ENCODE data around the gene PCDHGA9. TPM values are rescaled to one million over a fixed set of nuclear protein-coding genes. Genes with fewer than 3 reads are reported as not detected.
"Not testable (repeated sequence)": the region's sequence is repeated elsewhere in the genome, so short reads cannot be mapped to it uniquely, and the experiment has no call there.

Gene PCDHGA9
- total RNA-seq, 4 donors from 2014 or later, result 3.8 to 5.5 (median 5.1) TPM

DNA sequence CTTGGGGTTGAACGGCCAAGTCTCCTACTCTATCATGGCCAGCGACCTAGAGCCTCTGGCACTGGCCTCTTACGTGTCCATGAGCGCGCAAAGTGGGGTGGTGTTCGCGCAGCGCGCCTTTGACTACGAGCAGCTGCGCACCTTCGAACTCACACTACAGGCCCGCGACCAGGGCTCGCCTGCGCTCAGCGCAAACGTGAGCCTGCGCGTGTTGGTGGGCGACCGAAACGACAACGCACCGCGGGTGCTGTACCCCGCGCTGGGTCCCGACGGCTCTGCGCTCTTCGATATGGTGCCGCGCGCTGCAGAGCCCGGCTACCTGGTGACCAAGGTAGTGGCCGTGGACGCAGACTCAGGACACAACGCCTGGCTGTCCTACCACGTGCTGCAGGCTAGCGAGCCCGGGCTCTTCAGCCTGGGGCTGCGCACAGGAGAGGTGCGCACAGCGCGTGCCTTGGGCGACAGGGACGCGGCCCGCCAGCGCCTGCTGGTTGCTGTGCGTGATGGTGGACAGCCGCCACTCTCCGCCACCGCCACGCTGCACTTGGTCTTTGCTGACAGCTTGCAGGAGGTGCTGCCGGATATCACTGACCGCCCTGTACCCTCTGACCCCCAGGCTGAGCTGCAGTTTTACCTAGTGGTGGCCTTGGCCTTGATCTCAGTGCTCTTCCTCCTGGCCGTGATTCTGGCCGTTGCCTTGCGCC is 2.9 kb upstream of the PCDHGA9 start:
- H3K27ac ChIP-seq, result no peak overlapping the region
- no peak for TF ChIP-seq POLR2A (IDR thresholded peaks at IDR 0.05)
- TF ChIP-seq, protein P1, sequence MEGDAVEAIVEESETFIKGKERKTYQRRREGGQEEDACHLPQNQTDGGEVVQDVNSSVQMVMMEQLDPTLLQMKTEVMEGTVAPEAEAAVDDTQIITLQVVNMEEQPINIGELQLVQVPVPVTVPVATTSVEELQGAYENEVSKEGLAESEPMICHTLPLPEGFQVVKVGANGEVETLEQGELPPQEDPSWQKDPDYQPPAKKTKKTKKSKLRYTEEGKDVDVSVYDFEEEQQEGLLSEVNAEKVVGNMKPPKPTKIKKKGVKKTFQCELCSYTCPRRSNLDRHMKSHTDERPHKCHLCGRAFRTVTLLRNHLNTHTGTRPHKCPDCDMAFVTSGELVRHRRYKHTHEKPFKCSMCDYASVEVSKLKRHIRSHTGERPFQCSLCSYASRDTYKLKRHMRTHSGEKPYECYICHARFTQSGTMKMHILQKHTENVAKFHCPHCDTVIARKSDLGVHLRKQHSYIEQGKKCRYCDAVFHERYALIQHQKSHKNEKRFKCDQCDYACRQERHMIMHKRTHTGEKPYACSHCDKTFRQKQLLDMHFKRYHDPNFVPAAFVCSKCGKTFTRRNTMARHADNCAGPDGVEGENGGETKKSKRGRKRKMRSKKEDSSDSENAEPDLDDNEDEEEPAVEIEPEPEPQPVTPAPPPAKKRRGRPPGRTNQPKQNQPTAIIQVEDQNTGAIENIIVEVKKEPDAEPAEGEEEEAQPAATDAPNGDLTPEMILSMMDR (IDR thresholded peaks at IDR 0.05), result no peak
- H3K4me1 ChIP-seq, result peaks cover 0 to 3% (median 0%) of the 10 kb centered on the region in 3 donors
- H3K9me3 ChIP-seq, result peaks cover 15 to 94% (median 87%) of the 10 kb centered on the region in 3 donors
- intact Hi-C loops (cut with DNase I), result no loop called here
- H3K27me3 ChIP-seq, result peaks cover 0 to 40% (median 0%) of the 10 kb centered on the region in 4 donors
- peak overlapping the region in 1 of 4 donors; percentile 35 for H3K4me3 ChIP-seq
- H3K36me3 ChIP-seq, result no peaks in the 10 kb centered on the region
- 31 to 75% methylated on average over 6 to 20 of the region's 61 CpGs for WGBS, 2 donors
- no peak for DNase-seq

DNA sequence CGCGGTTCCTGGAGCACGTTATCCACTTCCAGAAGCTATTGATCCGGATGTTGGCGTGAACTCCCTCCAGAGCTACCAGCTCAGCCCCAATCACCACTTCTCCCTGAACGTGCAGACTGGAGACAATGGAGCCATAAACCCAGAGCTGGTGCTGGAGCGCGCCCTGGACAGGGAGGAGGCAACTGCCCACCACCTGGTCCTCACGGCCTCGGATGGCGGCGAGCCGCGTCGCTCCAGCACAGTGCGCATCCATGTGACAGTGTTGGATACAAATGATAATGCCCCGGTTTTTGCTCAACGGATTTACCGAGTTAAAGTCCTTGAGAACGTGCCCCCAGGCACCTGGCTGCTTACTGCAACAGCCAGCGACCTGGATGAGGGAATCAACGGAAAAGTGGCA is 809 bp downstream of the PCDHGA9 start:
- intact Hi-C loops (cut with DNase I), result no loop called here
- Histone ChIP-seq H3K4me3 (peak overlapping the region in 3 of 4 donors; percentile 13 to 53 (median 35)), H3K4me1 (peaks cover 0 to 3% (median 0%) of the 10 kb centered on the region in 3 donors), H3K9me3 (peaks cover 15 to 97% (median 90%) of the 10 kb centered on the region in 3 donors), H3K27ac (no peak overlapping the region), H3K27me3 (peaks cover 0 to 46% (median 0%) of the 10 kb centered on the region in 4 donors), H3K36me3 (no peaks in the 10 kb centered on the region)
- DNase-seq, result no peak
- TF ChIP-seq POLR2A (IDR thresholded peaks at IDR 0.05), result no peak
- TF ChIP-seq, protein P1 (IDR thresholded peaks at IDR 0.05), result no peak
- 33 to 53% methylated on average over 13 to 18 of the region's 22 CpGs for WGBS, 2 donors

DNA sequence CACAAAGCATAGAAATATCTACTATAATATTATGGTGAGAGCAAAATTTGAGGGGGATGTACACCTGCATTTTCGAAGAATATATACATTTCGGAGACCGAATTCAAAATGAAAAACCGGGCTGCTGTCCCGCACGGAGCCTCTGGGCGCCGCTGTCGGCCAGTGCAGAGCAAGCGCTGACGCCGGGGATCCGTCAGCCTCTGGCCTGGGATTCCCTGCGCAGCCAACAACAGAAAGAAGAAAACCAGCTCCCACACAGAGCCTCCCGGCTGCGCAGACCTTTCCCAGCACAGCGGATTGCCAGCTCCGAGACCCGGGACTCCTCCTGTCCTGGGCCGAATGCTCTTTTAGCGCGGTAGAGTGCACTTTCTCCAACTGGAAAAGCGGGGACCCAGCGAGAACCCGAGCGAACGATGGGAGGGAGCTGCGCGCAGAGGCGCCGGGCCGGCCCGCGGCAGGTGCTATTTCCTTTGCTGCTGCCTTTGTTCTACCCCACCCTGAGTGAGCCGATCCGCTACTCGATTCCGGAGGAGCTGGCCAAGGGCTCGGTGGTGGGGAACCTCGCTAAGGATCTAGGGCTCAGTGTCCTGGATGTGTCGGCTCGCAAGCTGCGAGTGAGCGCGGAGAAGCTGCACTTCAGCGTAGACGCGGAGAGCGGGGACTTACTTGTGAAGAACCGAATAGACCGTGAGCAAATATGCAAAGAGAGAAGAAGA is 5.4 kb downstream of the PCDHGA9 start, which contains the start of gene PCDHGB6:
Gene PCDHGB6 (plus strand): TSS at position 232 of the 716 bp plus-strand sequence. CDS start 182 bp downstream, at position 414.
- peaks cover 4 to 96% (median 84%) of the 10 kb centered on the region in 3 donors for H3K9me3 ChIP-seq
- H3K27me3 ChIP-seq, result peaks cover 0 to 43% (median 0%) of the 10 kb centered on the region in 4 donors

DNA sequence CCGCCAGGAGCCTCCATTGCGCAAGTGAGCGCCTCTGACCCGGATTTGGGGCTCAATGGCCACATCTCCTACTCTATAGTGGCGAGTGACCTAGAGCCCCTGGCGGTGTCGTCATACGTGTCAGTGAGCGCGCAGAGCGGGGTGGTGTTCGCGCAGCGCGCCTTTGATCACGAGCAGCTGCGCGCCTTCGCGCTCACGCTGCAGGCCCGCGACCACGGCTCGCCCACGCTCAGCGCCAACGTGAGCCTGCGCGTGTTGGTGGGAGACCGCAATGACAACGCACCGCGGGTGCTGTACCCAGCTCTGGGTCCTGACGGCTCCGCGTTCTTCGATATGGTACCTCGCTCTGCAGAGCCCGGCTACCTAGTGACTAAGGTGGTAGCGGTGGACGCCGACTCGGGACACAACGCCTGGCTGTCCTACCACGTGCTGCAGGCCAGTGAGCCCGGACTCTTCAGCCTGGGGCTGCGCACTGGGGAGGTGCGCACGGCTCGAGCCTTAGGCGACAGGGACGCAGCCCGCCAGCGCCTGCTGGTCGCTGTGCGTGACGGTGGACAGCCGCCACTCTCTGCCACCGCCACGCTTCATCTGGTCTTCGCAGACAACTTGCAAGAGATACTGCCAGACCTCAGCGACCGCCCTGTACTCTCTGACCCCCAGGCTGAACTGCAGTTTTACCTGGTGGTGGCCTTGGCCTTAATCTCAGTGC is 7.2 kb downstream of the PCDHGA9 start:
- intact Hi-C loops (cut with DNase I), result loop anchor here (10.0 kb wide), 2 partner anchors 115 to 145 kb away; no protein-coding TSS in a partner anchor
- 23 to 64% methylated on average over 5 to 11 of the region's 64 CpGs for WGBS, 2 donors
- H3K4me1 ChIP-seq, result peaks cover 0 to 4% (median 0%) of the 10 kb centered on the region in 3 donors
- H3K27me3 ChIP-seq, result peaks cover 0 to 49% (median 0%) of the 10 kb centered on the region in 4 donors
- H3K9me3 ChIP-seq, result peaks cover 4 to 96% (median 84%) of the 10 kb centered on the region in 3 donors
- H3K4me3 ChIP-seq, result peak overlapping the region in 1 of 4 donors; percentile 12
- no peak overlapping the region for H3K27ac ChIP-seq
- peaks cover 0 to 8% (median 0%) of the 10 kb centered on the region in 3 donors for H3K36me3 ChIP-seq
- DNase-seq, result no peak
- TF ChIP-seq, protein P1 (IDR thresholded peaks at IDR 0.05), result no peak
- TF ChIP-seq POLR2A (IDR thresholded peaks at IDR 0.05), result no peak

More for the DNA sequence above, 5.4 kb downstream of the PCDHGA9 start, which contains the start of gene PCDHGB6:
- H3K36me3 ChIP-seq; DNase-seq; intact Hi-C loops (cut with DNase I); H3K27ac ChIP-seq; H3K4me1 ChIP-seq: not testable (repeated sequence)
- WGBS, 2 donors, result 25 to 31% methylated on average over 32 to 36 of the region's 51 CpGs
- TF ChIP-seq, protein P1 (IDR thresholded peaks at IDR 0.05), result peak in 5 of 6 experiments; percentile 18 to 53 (median 34)
- peak within 1 kb of the TSS in 3 of 4 donors; percentile 28 to 55 (median 37) for H3K4me3 ChIP-seq
